Memory B cell (primary cell): ENCODE measurements around the gene ATXN1.

Experiments used
- ATAC-seq: fragments of 150-1000 bp; cut with Tn5 transposase; 2 replicates; pipeline ENCODE4 v1.10.0; 2021; ENCODE audit warnings: low read depth, mild to moderate bottlenecking, moderate library complexity
- DNase-seq, 2 donors: peaks; one replicate each; pipeline ENCODE4 v3.0.0; 2022; ENCODE audit warnings: low spot score in 2 of 2
- H3K27ac Mint-ChIP-seq: one replicate; pipeline ENCODE4 v1.8.0; 2022; ENCODE audit warnings: mild to moderate bottlenecking, moderate library complexity, mixed read lengths
- H3K27me3 Mint-ChIP-seq: one replicate; pipeline ENCODE4 v1.8.0; 2022; ENCODE audit warnings: mixed read lengths
- H3K36me3 Mint-ChIP-seq: one replicate; pipeline ENCODE4 v1.8.0; 2022; ENCODE audit warnings: mild to moderate bottlenecking, mixed read lengths
- H3K4me1 Mint-ChIP-seq: one replicate; pipeline ENCODE4 v1.8.0; 2022; ENCODE audit warnings: mixed read lengths
- H3K4me3 Mint-ChIP-seq: one replicate; pipeline ENCODE4 v1.8.0; 2022; ENCODE audit warnings: mild to moderate bottlenecking, moderate library complexity, mixed read lengths
- H3K9me3 Mint-ChIP-seq: one replicate; pipeline ENCODE4 v1.8.0; 2022; ENCODE audit warnings: mixed read lengths

ATXN1 gene

GRCh38 chr6:16450285-16450684, 311.0 kb downstream of the ATXN1 start:
- H3K4me1 Mint-ChIP-seq: peaks cover 3% of the 10 kb centered on the region
- DNase-seq (no peak), ATAC-seq (no peak)
- H3K4me3 Mint-ChIP-seq: no peak overlapping the region
- no peak overlapping the region for H3K27ac Mint-ChIP-seq
- no peaks in the 10 kb centered on the region for H3K27me3 Mint-ChIP-seq
- H3K36me3 Mint-ChIP-seq: peaks cover 2% of the 10 kb centered on the region
- no peaks in the 10 kb centered on the region for H3K9me3 Mint-ChIP-seq

GRCh38 chr6:16446273-16446672, 315.0 kb downstream of the ATXN1 start:
- H3K4me3 Mint-ChIP-seq: no peak overlapping the region
- ATAC-seq (no peak), DNase-seq (no peak)
- no peaks in the 10 kb centered on the region for H3K4me1 Mint-ChIP-seq
- H3K36me3 Mint-ChIP-seq: peaks cover 5% of the 10 kb centered on the region
- no peak overlapping the region for H3K27ac Mint-ChIP-seq
- peaks cover 2% of the 10 kb centered on the region for H3K9me3 Mint-ChIP-seq
- H3K27me3 Mint-ChIP-seq: no peaks in the 10 kb centered on the region

- H3K27ac Mint-ChIP-seq: peak overlapping the region; percentile 3
These were observed 319.2 kb downstream of the ATXN1 start for GRCh38 chr6:16442031-16442430.

GRCh38 chr6:16441262-16441661, 320.0 kb downstream of the ATXN1 start:
- Mint-ChIP-seq H3K4me3 (no peak overlapping the region), H3K27me3 (no peaks in the 10 kb centered on the region), H3K4me1 (peaks cover 7% of the 10 kb centered on the region), H3K27ac (no peak overlapping the region), H3K36me3 (peaks cover 14% of the 10 kb centered on the region), H3K9me3 (peaks cover 2% of the 10 kb centered on the region)
- DNase-seq (no peak), ATAC-seq (no peak)

More at GRCh38 chr6:16442031-16442430, 319.2 kb downstream of the ATXN1 start:
- H3K27me3 Mint-ChIP-seq: no peaks in the 10 kb centered on the region
- no peak overlapping the region for H3K4me3 Mint-ChIP-seq
- peaks cover 2% of the 10 kb centered on the region for H3K9me3 Mint-ChIP-seq
- no peak for DNase-seq
- no peaks in the 10 kb centered on the region for H3K4me1 Mint-ChIP-seq
- H3K36me3 Mint-ChIP-seq: peaks cover 7% of the 10 kb centered on the region
- no peak for ATAC-seq

- H3K27me3 Mint-ChIP-seq: no peaks in the 10 kb centered on the region
- peaks cover 2% of the 10 kb centered on the region for H3K9me3 Mint-ChIP-seq
- no peak overlapping the region for H3K4me3 Mint-ChIP-seq
- peaks cover 7% of the 10 kb centered on the region for H3K4me1 Mint-ChIP-seq
- H3K27ac Mint-ChIP-seq: no peak overlapping the region
- DNase-seq: no peak
- no peak for ATAC-seq
- peaks cover 15% of the 10 kb centered on the region for H3K36me3 Mint-ChIP-seq
These were observed 320.5 kb downstream of the ATXN1 start for GRCh38 chr6:16440636-16441212.

GRCh38 chr6:16438718-16439591, 322.3 kb downstream of the ATXN1 start:
- DNase-seq (no peak), ATAC-seq (no peak)
- Mint-ChIP-seq H3K27me3 (no peaks in the 10 kb centered on the region), H3K36me3 (peaks cover 22% of the 10 kb centered on the region), H3K9me3 (peaks cover 4% of the 10 kb centered on the region), H3K4me1 (peaks cover 16% of the 10 kb centered on the region), H3K27ac (no peak overlapping the region), H3K4me3 (no peak overlapping the region)

GRCh38 chr6:16437984-16438383, 323.3 kb downstream of the ATXN1 start:
- no peak for DNase-seq
- H3K36me3 Mint-ChIP-seq: peaks cover 22% of the 10 kb centered on the region
- peaks cover 23% of the 10 kb centered on the region for H3K4me1 Mint-ChIP-seq
- H3K9me3 Mint-ChIP-seq: peaks cover 4% of the 10 kb centered on the region
- no peak overlapping the region for H3K27ac Mint-ChIP-seq
- H3K4me3 Mint-ChIP-seq: no peak overlapping the region
- no peaks in the 10 kb centered on the region for H3K27me3 Mint-ChIP-seq
- ATAC-seq: no peak

GRCh38 chr6:16437095-16437494, 324.2 kb downstream of the ATXN1 start:
- Mint-ChIP-seq H3K27ac (no peak overlapping the region), H3K36me3 (peaks cover 18% of the 10 kb centered on the region), H3K4me3 (no peak overlapping the region), H3K27me3 (no peaks in the 10 kb centered on the region), H3K4me1 (peaks cover 28% of the 10 kb centered on the region), H3K9me3 (peaks cover 2% of the 10 kb centered on the region)
- ATAC-seq (no peak), DNase-seq (no peak)

- Mint-ChIP-seq H3K27ac (no peak overlapping the region), H3K9me3 (peaks cover 2% of the 10 kb centered on the region), H3K4me3 (no peak overlapping the region), H3K36me3 (peaks cover 18% of the 10 kb centered on the region), H3K4me1 (peaks cover 34% of the 10 kb centered on the region), H3K27me3 (no peaks in the 10 kb centered on the region)
- DNase-seq: no peak
- ATAC-seq: no peak
These were observed 324.7 kb downstream of the ATXN1 start for GRCh38 chr6:16436550-16436949.

- Mint-ChIP-seq H3K4me1 (peaks cover 46% of the 10 kb centered on the region), H3K9me3 (peaks cover 2% of the 10 kb centered on the region), H3K27ac (peak overlapping the region; percentile 4), H3K4me3 (no peak overlapping the region), H3K27me3 (no peaks in the 10 kb centered on the region), H3K36me3 (peaks cover 16% of the 10 kb centered on the region)
- DNase-seq (no peak), ATAC-seq (no peak)
These were observed 326.4 kb downstream of the ATXN1 start for GRCh38 chr6:16434885-16435284.

- peaks cover 18% of the 10 kb centered on the region for H3K36me3 Mint-ChIP-seq
- no peak overlapping the region for H3K27ac Mint-ChIP-seq
- ATAC-seq (no peak), DNase-seq (no peak)
- H3K4me1 Mint-ChIP-seq: peaks cover 46% of the 10 kb centered on the region
- no peak overlapping the region for H3K4me3 Mint-ChIP-seq
- peaks cover 2% of the 10 kb centered on the region for H3K9me3 Mint-ChIP-seq
- no peaks in the 10 kb centered on the region for H3K27me3 Mint-ChIP-seq
These were observed 327.8 kb downstream of the ATXN1 start for GRCh38 chr6:16433338-16433890.

- Mint-ChIP-seq H3K27me3 (no peaks in the 10 kb centered on the region), H3K27ac (peak overlapping the region; percentile 51), H3K36me3 (peaks cover 18% of the 10 kb centered on the region), H3K4me3 (peak overlapping the region; percentile 70), H3K4me1 (peaks cover 46% of the 10 kb centered on the region), H3K9me3 (peaks cover 2% of the 10 kb centered on the region)
- no peak for DNase-seq
- peak; percentile 60 for ATAC-seq
These were observed 328.9 kb downstream of the ATXN1 start for GRCh38 chr6:16432075-16433032.

- no peaks in the 10 kb centered on the region for H3K27me3 Mint-ChIP-seq
- peaks cover 42% of the 10 kb centered on the region for H3K4me1 Mint-ChIP-seq
- H3K4me3 Mint-ChIP-seq: peak overlapping the region; percentile 70
- ATAC-seq (no peak), DNase-seq (no peak)
- peaks cover 10% of the 10 kb centered on the region for H3K36me3 Mint-ChIP-seq
- H3K27ac Mint-ChIP-seq: peak overlapping the region; percentile 69
- peaks cover 2% of the 10 kb centered on the region for H3K9me3 Mint-ChIP-seq
These were observed 330.2 kb downstream of the ATXN1 start for GRCh38 chr6:16431106-16431505.
